Measurements from ENCODE around the gene CCR5AS.
"Not testable (repeated sequence)": the region's sequence is repeated elsewhere in the genome, so short reads cannot be mapped to it uniquely, and the experiment has no call there.

The CCR5AS gene

GRCh38 chr3:46406788-46407611 lies at the start of gene CCR5AS, which contains the start of gene CCRL2:
Gene CCR5AS (minus strand): TSS chr3:46407066.
Gene CCRL2 (plus strand): TSS chr3:46407259. CDS start chr3:46408080, 821 bp downstream.
- no peak for DNase-seq

DNA sequence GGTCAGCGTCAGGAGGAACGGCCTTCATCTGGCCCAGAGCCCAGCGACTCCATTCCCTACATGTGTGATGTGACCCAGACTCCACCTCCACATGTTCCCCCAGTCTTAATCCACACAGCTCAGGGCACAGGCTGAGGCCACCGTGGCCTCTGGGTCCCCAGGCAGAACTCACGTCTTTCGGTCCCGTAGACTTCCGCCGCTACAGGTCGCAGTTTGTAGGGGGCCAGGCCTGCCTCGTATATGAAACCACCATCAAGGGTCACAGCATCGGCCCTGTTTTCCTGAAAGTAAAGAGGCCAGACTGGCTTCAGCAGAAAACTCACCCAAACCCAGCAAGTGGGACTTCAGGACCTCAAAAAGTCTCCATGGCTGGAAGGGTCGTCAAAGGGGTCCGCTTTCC lies 49.3 kb upstream of the CCR5AS start:
- DNase-seq: no peak

GRCh38 chr3:46455231-46456115 lies 48.6 kb upstream of the CCR5AS start:
- DNase-seq: no peak

DNA sequence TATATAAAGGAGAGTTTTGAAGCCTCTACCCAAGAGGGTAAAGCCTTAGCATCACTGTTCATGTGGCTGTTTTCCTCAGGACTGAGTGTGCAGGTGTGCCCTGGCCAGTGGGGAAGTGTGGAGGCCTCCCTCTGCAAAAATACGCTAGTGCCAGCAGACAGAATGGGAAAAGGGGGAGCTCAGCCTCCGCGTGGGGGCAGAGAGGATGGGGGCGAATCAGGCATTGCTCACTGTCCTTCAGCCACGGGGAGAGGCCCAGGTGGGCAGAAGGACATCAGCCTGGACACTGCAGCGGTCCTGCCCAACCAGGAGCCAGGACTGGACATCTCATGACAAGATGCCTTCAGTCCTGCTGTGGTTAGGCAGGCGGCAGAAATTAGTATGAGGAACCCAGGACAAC lies 47.7 kb upstream of the CCR5AS start:
- no peak for DNase-seq

- DNase-seq: no peak
These were observed 47.3 kb upstream of the CCR5AS start for GRCh38 chr3:46454209-46454595.

DNA sequence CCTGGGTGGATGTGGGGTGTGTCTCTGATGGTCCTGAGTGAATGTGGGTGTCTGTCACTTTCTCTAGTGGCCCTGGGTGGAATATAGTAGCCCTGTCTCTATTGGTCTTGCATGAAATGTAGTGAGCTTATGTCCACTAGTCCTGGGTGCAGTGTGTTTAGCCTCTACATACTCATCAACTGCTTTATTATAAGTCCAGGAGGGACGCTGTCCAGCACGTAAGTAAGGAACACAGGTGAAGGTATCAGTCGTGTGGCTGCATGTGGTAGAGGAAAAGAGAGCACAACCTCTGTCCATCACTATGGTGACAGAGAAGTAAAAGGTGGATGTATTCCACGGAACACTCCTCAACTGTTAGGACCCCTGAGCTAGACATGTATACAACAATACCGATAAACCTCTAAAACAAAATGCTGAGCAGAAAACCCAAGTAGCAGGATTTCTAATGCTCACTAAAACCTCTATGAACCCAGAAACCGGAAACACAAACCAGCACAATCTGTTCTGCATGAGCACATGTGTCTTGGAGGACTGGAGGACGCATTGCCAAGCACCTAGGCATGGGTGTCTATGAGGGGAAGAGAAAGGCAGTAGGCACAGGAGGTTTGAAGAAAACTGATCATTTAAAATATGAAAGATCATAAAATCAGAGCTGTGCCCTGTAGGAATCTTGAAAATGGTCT lies 46.8 kb upstream of the CCR5AS start:
- DNase-seq: no peak

GRCh38 chr3:46449755-46450552 lies 43.1 kb upstream of the CCR5AS start:
- DNase-seq: no peak

GRCh38 chr3:46448721-46449120 lies 41.9 kb upstream of the CCR5AS start:
- DNase-seq: no peak

GRCh38 chr3:46447228-46447985 lies 40.5 kb upstream of the CCR5AS start:
- DNase-seq: no peak

- no peak for DNase-seq
These were observed 36.0 kb upstream of the CCR5AS start for GRCh38 chr3:46442576-46443530.

GRCh38 chr3:46440531-46441294 lies 33.8 kb upstream of the CCR5AS start:
- no peak for DNase-seq

DNA sequence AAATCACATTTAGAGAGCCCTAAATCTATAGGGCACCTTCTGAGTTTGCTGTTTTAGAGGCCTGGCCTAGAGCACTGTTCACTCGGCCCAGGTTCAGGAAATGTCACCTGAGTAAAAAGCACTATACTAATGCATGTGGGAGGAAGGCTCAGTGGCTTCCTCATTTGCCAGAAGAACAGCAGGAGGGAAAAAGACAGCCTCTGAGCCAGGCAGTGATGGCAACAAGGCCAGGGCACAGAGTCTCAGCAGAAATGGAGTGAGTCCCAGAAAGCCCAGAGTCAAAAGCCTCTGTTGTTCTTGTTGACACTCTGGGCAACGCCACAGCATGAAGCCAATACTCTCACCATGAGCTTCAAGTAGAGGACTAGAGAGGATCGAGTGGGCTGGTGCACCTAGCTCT lies 32.0 kb upstream of the CCR5AS start:
- no peak for DNase-seq

GRCh38 chr3:46435081-46435726 lies 28.3 kb upstream of the CCR5AS start:
- no peak for DNase-seq

GRCh38 chr3:46433841-46434240 lies 27.0 kb upstream of the CCR5AS start:
- no peak for DNase-seq

DNA sequence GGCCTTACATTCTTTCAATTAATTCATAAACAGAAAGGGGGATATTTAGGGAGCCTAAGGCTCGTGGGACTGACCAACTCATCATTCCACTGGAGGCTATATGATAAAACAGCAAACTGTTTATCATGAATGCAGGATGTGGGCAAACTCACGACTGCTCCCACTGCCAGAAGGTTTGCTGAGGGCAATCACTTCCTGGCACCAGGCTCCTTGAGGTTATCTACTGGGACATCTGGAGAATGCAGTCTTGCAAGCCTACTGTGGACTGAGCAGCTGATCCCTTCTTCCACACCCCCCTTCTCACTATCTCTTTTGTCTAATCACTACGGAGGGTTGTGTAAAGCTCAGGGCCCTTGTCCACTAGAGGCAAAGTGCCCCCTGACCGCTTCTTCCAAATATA lies 26.3 kb upstream of the CCR5AS start:
- not testable (repeated sequence) for DNase-seq

DNA sequence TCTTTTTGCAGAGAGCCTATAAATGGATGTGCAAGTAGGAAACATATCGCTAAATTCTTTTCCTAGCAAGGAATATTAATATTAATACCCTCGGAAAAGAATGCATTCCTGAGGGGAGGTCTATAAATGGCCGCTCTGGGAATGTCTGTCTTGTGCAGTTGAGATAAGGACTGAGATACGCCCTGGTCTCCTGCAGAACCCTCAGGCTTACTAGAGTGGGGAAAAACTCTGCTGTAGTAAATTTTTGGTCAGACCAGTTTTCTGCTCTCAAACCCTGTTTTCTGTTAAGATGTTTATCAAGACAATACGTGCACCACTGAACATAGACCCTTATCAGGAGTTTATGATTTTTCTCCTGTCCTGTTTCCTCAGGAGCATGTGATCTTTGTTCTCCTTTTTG lies 25.0 kb upstream of the CCR5AS start:
- not testable (repeated sequence) for DNase-seq

DNA sequence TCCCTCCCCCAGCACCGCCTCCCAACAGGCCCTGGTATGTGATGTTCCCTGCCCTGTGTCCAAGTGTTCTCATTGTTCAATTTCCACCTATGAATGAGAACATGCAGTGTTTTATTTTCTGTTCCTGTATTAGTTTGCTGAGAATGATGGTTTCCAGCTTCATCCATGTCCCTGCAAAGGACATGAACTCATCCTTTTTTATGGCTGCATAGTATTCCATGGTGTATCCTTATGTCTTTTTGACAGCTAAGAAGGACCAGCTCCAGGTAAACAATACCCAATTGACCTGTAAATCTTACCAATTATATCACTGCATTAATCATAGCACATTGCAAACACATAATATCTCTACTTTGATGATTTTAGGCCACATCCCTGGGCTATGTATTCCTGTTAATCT lies 24.0 kb upstream of the CCR5AS start:
- not testable (repeated sequence) for DNase-seq

DNA sequence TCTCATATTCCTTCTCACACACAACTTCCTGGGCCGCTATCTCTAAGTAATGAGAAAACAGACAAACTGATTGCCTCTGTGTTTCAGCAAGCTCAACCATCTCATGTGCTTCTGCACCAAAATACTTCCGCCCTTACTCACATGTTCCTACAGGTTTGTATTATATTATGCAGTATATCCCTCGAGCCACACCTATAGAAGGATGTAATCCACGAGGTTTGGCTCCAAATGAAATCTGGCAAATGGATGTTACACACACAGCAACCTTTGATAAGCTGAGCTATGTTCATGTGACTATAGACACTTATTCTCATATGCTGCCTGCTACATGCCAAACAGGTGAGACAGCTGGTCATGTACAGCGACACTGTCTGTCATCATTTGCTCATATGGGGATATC lies 22.8 kb upstream of the CCR5AS start:
- DNase-seq: no peak

DNA sequence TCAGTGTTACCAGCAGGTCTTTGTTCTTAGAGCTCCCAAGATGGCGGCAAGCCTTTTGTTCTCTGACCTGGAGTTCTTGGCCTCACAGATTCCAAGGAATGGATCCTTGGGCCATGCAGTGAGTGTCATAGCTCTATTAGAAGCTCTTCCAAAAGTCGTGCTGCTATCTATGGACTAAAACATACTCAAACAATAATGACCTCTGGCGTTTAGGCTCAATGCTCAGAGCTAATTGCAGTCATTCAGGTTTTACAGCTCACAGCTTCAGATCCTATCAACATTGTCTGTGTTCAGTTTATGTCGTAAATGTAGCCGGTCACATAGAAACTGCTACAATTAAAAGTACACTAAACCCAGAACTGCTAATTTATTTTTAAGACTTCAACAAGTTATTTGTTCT lies 22.4 kb upstream of the CCR5AS start:
- DNase-seq: no peak

All from activated naive CD4-positive, alpha-beta T cell treated with anti-CD3 and anti-CD28 coated beads, Interleukin-2, amount 50 U/mL, for 16 hours (primary cell).